ENCODE data around the gene INPP5E.

INPP5E gene

DNA sequence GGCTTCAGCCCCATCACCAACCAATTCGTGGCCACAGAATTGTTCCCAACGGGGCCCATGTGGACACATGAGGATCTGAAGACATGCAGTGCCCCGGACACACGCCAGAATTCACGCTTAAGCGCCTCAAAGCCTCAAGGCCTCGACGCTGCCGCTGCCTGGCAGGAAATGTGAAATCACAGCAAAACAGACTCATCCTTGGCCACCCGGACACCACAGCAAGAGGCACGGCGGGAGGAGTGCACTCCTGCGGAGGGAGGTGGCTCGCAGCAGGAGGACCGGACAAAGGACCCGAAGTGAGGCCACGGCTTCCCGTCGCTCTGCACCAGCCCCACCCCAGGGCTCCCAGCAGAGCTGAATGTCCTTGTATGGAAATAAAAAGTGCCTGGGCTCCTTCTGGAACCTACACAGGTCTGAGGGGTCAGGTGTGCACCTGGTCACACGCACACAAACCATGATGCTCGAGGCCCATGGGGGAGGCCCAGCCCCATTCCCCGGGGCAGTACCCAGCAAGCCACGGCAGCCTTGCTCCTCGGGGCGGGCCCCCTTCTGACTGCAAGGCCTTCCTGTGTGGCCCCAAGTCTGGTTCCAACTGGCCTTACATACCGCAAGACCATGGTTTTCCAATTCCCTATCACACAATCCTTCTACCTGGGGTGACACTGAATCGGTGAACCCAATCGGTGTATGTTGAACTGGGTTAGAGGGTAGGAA is 33.2 kb upstream of the INPP5E start:
- DNase-seq, result no peak

DNA sequence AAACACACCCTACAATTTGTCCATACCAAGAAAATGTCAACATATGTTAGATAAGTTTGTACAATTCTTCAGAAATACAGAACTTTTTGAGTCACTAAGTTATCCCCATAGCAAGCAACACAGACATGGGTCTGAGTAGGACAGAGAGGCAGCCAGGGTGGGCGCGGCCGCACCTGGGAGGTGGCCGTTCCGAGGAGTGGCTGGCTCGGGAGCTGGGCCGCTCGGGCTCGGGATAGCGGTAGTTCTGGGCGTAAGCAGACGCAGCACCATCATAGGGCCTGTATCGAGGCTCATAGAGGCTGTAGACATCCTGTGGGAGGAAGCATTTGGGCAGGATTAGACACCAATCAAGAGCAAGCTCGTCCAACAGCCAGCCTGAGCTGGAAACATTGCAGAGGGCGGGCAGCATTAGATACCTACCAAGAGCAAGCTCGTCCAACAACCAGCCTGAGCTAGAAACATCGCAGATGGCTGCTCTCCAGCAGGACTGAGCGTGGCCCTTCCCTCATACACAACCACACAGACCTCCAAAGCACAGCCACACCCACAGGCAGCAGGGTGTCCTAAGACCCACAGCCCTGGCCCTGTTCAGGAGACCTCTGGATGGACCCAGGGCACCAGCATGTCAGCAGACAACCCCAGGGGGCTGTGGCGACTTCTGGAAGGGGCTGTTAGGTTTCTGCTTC is 32.3 kb upstream of the INPP5E start:
- no peak for DNase-seq

DNA sequence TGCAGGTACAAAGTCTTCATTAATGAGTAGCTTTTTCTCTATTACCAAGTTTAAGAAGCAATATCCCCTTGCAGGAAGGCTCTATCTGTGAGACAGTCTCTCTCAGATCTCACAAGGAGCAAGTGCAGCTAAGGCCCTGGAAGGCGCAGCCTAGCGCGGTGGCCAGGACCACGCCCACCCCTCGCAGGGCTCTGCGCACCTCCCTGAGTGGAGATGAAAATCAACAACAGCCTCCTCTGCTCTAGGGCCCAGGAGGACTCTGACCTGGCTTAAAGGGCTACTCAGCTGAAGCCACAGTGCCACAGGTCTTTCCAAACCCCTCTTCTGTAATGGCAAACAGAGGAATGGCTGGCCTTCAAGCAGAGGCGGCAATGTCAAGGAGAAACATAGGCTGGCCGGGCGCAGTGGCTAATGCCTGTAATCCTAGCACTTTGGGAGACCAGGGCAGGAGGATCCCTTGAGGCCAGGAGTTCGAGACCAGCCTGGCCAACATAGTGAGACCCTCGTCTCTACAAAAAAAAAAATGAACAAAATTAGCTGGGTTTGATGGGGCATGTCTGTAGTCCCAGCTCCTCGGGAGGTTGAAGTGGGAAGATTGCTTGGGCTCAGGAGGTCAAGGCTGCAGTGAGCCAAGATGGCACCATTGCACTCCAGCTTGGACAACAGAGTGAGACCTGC is 31.3 kb upstream of the INPP5E start:
- DNase-seq, result no peak

DNA sequence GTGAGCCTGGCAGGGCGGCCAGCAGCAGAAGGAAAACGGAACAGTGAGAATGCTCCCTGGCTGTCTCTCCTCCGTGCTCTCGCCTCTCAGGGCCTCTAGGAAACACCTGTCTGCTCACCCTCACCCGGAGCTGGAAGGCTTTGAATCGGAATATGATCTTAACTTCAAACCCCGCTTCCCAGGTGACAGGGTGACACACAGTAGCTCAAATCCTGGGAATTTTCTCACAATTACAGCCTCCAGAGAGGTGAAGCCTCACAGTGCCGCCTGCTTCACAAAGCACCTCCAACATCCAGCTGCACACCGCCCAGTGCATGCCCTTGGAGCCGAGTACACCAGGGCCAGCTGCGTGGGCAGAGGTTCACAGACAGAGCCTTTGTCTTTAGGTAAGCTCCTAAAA is 30.7 kb upstream of the INPP5E start:
- no peak for DNase-seq

DNA sequence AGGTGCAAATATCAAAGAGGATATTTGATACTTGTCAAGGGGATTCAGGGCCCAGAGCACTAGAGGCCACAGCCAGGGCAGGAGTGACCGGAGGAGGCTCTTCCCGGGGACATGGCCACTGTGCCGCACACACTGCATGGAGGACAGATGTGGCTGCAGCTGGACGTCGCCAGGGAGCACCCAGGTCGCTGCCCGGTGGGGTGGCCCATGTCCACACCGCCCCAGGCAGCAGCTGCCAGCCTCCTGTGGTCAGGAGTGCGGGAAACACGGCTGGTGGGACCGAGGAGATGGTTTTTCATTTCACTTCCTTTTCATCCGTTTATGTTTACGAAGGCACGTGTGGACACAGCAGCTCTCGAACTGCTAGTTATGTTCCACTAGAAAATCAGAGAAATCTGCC is 28.1 kb upstream of the INPP5E start:
- DNase-seq, result no peak

DNA sequence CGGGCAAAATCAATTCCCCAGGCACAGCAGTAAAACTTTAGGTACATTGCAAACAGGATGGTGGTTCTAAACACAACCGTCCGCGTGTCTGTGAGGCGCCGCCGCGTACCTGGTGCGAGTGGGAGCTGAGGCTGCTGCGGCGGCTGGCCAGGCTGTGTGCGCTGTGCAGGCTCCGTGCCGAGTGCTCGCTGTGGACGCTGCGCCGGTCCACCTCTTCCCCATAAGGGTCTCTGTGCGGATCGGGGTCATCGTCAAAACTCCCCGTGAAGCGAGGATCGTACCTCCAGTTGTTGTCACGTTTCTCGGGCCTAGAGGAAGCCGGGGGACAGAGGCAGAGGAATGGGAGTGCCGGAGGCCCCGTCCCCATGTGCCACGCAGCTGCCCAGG is 26.5 kb upstream of the INPP5E start:
- no peak for DNase-seq

DNA sequence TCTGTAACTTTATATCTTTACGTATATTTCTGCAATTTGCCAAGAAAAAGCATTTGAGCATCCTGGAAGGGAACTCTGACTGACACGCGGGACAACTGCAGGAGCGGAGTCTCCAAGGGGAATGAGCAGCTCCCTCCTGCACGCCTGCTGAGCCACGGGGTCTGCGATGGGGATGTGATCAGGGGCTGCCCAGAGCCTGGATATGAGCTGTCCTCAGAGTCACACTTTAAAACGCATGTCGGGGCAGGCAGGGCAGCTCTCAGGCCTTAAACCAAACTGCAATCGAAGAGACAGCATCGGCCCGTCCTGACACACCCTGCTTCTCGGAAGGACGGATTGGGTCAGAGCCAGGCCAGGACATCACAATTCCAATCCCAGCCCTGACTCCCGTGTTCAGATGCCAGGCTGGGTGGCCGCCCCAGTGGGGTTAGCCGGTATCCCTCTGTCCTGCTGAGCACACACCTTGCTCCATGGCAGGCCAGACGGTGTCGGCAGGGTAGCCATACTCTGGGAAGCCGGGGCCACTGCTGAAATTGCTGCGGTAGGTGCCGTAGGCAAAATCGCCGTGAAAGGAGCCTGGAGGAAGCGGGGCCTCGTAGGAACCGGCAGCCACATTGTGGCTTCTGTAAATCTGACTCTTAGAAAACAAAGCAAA is 26.0 kb upstream of the INPP5E start:
- DNase-seq, result no peak

DNA sequence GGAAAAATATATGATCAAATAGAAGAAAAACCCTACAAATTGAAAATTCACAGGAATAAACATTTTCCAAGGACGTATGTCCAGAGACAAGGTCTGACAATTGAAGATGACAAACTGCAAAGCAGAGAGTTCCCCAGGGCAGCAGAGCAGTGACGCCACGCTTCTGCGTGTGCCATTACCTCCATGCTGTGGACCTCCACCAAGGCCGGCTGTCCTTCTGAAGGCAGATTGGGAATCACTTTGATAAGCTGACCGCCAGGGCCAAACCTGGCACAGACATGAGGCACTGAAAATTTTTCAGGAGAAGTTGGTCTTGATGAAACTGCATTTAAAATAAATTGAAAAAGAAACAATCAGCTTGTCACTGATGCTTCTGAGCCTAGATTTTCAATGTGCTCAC is 24.6 kb upstream of the INPP5E start:
- no peak for DNase-seq

DNA sequence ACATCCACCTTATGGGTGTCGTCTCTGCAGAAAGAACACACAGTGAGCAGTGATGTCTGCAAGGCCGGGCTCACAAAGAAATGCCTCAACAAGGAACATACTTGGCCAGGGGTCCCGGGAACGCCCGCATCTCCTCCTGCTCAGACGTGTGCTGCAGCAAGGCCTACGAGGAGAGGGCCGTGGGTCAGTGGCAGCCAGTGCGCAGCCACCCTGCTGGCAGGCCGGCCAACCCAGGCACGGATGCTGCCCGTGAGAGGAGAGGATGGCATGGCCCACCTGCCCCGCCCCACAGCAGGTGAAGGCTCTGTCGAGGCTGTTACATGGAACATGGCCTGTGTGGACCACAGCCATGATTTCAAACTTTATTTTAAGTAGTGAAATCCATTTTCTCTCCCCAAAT is 23.9 kb upstream of the INPP5E start:
- no peak for DNase-seq

DNA sequence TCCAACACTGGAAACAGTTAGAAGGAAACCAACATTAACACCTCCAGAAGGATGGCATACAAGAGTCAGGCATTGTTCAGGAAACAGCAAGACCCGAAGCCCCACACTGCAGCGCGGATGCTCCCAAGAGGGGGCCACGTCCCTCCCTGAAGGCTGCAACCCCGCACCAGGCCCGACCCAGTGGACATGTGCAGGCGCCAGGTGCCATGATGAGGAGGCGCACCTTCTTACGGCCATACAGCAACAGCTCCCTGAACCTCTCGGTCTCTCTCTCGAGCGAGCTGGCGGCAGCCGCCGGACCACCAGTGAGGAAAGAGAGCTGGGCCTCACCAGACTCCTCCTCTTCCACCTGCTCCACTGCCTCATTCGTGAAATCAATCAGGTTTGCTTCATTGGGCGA is 23.0 kb upstream of the INPP5E start:
- DNase-seq, result no peak

DNA sequence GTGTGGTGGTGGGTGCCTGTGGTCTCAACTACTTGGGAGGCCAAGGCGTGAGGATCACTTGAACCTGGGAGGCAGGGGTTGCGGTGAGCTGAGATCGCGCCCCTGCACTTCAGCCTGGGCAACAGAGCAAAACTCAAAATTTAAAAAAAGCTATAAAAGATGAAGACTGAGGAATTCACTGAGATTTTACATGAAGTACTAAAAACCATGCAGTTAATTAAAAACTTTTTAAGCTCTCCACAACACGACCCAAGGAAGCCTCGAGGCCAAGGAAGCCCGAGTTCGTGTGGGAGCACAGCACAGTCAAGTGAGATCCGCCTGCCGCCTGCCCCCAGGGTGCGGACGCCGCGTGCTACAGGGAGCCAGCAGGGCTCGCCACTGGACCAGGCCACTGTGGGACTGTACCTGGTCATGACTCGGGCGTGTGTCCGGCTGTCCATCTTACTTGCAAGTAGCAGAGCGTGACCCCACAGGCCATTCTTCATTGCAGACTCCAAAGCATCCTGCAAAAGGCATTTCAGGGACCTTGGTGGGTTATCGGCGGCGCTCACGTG is 21.2 kb upstream of the INPP5E start:
- no peak for DNase-seq

DNA sequence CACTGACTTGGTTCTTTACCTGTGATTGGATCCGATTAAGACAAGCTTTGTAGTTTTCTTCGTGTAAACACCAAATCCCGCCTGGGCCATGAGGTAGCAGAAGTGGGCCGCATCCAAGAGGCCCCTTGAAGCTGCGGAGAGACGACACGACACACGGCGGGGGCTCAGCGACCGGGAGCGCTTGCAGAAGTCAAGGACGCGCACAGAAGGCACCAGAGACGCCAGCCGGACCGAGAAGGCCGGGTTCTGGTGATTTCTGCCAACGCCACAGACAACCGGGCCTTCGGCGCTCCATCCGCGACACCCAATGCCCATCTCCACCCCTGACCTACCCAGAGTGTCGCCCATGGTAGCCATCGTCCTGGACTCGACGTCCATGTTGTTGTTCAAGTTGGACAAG is 19.8 kb upstream of the INPP5E start:
- DNase-seq, result no peak

DNA sequence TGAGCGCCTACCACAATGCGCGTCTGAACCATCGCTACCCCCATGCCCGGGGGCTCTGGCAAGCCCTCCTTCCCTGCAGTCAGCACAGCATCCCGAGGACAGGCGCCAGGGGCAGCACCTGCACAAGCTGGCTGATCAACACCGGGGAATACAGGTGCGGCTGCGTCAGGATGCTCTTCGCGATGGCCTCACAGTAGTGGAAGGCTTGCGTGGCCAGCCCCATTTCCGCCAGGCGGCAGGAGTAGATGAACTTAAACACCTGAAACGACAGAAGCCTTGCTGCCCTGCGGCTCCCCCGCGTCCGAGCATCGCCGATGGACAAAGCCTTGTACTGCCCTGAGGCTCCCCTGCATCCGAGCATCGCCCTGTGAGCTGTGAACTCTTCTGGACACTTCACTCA is 17.7 kb upstream of the INPP5E start:
- DNase-seq, result no peak

DNA sequence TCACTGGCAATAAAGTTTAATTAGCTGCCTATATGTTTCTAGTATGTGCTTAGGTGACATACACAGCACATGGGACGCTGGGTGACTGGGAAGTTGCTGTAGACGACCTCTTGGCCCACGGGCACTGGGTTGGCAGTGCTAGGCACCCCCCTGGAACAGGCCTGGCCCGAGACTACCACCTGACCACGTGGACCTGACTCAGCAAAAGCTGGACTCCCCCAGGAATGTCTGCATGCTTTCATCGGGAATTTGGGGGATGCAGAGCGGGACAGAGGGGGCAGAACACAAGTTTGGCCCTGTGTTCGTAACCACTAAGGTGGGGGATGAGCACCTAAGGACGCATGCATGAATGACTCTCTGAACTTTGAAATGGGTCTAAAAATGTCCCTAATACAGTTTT is 16.6 kb upstream of the INPP5E start:
- no peak for DNase-seq

DNA sequence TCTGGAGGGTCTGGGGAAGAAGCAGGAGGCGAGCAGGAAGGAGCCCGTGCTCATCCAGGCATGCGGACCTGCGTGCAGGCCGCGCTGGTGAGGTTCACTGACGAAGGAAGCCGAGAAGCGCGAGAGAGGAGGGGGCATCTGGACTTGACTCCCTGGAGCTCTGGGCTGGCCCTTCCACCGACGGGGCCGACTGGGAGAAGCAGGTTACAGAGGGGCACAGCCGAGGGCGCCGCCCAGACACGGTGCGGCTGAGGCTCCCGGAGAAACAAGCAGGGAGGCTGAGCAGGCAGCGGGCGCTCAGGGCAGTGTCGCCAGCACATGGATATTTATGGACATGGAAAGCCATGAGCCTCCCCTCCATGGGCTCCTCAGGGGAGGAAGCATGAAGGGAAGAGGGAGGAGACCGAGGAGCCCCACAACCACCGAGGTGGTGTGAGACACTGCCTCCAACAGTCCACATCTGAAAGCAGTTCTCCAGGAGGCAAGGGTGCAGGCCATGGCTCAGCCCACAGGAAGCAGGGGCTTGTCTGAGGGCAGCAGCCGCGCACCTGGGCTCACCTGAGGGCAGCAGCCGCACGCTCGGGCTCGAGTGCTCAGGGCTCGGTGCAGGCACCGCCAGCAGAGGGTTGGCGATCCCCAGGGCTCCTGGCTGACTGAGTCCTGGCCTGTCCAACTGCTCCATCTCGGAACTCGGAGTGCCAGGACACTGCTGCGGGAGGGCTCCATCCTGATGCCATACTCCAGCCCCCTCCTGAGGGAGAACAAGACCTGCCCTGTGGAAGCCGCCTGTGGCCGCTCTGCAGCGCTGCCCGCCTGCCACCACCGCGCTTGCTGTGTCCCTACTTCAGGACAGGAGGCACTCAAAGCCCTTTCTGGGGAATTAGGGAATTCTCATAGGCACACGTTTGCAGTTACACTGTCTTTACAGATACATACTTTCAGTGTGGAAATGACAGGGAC is 15.7 kb upstream of the INPP5E start:
- DNase-seq, result no peak

DNA sequence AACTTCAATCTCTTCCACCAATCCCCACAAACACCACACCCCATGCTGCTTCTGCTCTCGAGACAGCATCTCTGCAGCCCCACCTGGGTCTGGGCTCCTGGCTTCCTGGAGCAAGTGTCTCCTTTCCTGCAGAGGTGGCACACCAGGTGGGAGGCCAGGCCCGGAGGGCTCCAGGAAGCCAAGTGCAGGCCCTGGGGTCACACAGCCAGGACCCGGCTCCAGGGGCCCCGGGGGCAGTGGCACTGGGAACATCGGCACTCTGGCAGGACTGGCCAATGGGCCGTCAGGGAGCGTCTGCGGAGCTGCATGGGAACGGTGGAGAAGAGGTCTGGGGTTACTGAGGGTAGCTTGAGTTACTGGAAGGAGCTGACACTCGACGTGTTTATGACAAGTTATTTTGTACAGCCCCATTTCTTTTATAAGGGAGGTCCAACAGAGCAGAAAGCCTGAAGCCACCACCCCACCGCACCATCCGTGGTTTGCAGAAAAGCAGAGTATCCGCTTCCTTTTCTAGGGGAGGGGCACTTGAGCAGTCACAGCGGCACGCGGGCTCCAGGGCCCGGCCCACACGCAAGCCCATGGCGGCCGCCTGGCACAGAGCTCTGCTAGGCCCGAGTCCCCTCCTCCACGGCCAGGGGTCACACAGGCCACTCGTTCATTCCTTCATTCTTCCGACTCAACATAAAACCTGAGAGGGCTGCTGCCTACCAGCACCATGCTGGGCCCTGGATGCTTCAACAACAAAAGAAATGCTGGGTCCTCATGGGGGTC is 14.6 kb upstream of the INPP5E start:
- no peak for DNase-seq

DNA sequence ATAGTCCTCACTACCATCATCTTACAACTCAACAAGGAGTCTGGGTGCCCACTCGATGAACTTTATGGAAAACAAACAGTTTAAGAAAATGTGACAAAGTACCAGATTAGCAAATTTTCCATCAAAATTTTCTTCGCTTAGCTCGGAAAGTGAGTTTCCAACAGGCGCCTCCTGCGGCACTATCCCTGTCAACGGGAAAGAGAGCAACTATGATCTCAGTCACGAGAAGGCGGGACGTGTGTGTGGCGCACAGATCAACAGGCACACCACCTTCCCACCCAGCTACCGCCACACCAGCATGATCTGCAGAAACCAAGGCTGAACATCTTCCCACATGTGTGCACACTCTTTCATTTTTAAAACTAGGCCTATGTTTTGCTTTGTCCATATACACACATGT is 13.7 kb upstream of the INPP5E start:
- no peak for DNase-seq

DNA sequence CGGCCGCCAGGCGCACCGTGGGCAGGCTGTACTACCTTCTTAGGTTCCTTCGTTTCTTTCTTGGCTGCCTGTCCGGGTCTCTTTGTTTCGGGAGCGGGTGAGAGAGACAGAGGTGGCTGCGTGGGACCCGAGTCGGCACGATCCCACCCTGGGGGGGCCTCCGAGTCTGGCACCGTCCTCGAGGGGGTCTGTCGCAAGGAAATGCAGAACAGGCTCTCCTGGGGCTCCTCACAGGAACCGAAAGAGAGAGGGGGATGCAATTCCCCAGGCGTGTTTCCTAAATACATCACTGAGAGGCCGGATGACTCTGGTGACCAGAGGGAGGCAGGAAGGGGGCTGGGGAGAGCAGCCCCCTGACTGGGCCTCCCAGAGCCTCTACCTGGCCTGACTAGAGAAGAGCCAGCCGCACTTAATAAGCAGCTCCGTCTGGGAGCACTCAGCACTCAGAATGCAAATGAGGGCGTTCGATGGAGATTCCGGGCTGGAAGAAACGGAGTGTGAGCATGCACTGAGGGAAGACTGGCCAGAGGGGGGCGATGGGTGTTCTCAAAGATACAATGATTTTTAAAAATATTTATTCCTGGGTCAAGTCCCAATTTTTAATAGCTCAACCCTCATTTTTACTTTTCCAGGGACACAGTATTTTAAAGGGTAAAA is 11.7 kb upstream of the INPP5E start:
- DNase-seq, result no peak

DNA sequence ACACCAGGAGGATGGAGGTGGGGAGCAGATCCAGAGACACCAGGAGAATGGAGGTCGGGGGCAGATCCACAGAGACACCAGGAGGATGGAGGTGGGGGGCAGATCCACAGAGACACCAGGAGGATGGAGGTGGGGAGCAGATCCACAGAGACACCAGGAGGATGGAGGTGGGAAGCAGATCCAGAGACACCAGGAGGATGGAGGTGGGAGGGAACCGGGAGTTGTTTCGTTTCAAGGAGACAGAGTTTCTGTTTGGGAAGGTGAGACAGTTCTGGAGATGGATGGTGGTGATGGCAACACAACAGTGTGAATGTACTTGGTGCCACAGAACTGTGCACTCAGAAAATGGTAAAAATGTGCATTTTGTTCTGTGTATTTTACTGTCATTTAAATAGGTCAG is 9.0 kb upstream of the INPP5E start:
- no peak for DNase-seq

DNA sequence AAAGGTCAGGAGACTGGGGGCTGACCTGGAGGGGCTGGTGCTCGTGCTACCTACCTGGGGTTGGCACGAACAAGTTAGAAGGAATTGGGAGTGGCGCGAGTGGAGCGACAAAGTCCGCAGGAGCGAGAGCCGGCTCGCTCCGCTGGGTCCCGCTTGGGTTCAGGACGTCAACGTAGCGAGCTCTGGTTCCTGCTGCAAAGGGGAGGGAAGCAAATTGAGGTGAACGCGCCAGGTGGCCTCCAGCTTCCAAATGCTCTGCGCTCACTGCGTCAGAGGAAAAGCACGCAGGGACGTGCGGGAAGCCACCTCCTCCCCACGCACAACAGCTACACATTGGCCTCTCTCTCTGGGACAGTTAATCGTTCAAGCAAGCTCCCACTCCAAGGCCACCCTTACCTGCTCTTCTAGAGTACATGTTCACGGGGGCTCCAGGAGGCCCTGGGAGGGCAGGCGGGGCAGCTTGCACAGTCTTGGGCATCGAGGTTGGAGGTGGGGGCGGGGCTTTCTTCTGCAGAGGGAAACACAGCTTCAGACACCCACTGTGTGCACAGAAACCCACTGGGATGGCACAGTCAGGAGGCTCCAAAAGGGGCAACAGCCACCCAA is 7.6 kb upstream of the INPP5E start:
- no peak for DNase-seq

DNA sequence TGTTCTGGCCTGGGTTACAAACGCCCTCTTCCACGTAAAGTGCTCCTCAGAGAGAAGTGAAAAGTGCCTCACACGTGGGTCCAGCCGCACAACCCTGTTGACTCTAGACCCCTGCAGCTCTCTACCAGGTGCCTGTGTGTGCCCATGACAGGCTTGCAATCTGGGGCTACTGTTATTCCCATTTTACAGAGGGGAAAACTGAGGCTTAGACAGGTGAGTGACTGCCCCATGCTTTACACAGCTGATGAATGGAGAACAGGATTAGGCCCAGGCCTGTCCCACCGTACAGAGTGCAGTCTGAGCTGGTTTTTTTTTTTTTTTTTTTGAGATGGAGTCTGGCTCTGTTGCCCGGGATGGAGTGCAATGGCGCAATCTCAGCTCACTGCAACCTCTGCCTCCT is 6.2 kb upstream of the INPP5E start:
- DNase-seq, result no peak

All from islet precursor cell (in vitro differentiated cells).